Duodenal mucosa (tissue), 2 donors: ENCODE results near the gene SVOPL.

Source experiments
- H3K27ac ChIP-seq: one replicate; pipeline ENCODE4 v1.7.0; 2013; ENCODE audit warnings: low read depth, low read length
- H3K27me3 ChIP-seq, 2 donors: one replicate each; pipeline ENCODE4 v1.7.0; 2013; ENCODE audit warnings: low read length in 2 of 2, control low read depth in 1 of 2; ENCODE audit not compliant: insufficient read depth in 2 of 2, control insufficient read depth in 1 of 2
- H3K36me3 ChIP-seq, 2 donors: one replicate each; pipeline ENCODE4 v1.7.0; 2013; ENCODE audit warnings: low read length in 2 of 2, control low read depth in 1 of 2; ENCODE audit not compliant: insufficient read depth in 2 of 2, control insufficient read depth in 1 of 2
- H3K4me1 ChIP-seq, 2 donors: one replicate each; pipeline ENCODE4 v1.7.0; 2013; ENCODE audit warnings: low read length in 2 of 2, control low read depth in 1 of 2; ENCODE audit not compliant: insufficient read depth in 2 of 2, control insufficient read depth in 1 of 2
- H3K4me3 ChIP-seq, 2 donors: one replicate each; pipeline ENCODE4 v1.7.0; 2013; ENCODE audit warnings: low read length in 2 of 2, low read depth in 1 of 2
- H3K9ac ChIP-seq, 2 donors: one replicate each; pipeline ENCODE4 v1.7.0; 2013; ENCODE audit warnings: low read length in 2 of 2, low read depth in 1 of 2
- H3K9me3 ChIP-seq, 2 donors: one replicate each; pipeline ENCODE4 v1.7.0; 2013; ENCODE audit warnings: low read length in 2 of 2, control low read depth in 1 of 2; ENCODE audit not compliant: control insufficient read depth in 1 of 2

SVOPL gene

GRCh38 chr7:138613630-138614029 is 87.5 kb downstream of the SVOPL start:
- Histone ChIP-seq H3K27me3 (no peaks in the 10 kb centered on the region), H3K4me3 (no peak overlapping the region), H3K27ac (no peak overlapping the region), H3K9ac (no peak overlapping the region), H3K4me1 (no peaks in the 10 kb centered on the region), H3K9me3 (no peaks in the 10 kb centered on the region), H3K36me3 (no peaks in the 10 kb centered on the region)

DNA sequence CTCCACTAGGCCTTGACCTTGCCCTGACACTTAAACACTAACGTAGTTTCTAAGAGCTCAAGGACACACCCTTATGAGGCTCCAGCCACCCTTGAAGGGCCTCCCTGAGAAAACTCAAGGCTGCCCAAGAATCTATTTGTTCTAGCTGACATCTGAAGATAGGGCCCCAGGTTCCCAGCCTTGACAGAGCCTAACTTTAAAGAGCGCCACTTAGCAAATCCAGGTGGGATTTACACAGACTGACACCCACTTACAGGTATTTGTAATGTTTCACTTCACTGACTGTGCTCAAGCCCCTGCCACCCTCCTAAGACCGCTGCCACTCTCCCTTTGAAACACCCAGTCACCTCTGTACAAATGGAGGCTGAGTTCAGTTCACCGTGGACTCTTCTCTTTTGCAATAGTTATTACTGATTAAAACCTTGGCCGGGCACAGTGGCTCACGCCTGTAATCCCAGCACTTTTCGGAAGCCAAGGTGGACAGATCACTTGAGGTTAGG is 90.4 kb downstream of the SVOPL start:
- no peak overlapping the region for H3K9ac ChIP-seq
- H3K4me1 ChIP-seq = no peaks in the 10 kb centered on the region
- peaks cover 0 to 3% of the 10 kb centered on the region in 2 donors for H3K9me3 ChIP-seq
- no peak overlapping the region for H3K27ac ChIP-seq
- H3K4me3 ChIP-seq = no peak overlapping the region
- H3K27me3 ChIP-seq = no peaks in the 10 kb centered on the region
- H3K36me3 ChIP-seq = no peaks in the 10 kb centered on the region

DNA sequence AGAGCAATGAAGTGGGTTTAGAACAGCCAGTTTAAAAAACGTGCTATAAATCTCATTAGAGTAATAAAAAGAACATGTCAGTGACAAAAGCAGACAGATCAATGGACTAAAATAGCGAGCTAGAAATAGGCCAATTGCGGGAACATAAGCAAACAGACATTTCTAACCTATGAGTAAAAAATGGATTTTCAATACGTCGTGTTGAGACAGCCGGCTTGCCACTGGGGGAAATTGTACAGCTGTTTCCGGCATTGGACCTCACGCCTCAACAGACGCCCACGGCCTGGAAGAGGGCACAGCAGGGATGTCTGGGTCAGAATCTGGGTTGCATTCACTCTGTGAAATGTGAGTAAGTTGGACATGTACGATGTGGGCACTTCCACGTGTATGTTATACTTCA is 92.9 kb downstream of the SVOPL start:
- no peak overlapping the region for H3K4me3 ChIP-seq
- H3K36me3 ChIP-seq = no peaks in the 10 kb centered on the region
- H3K27ac ChIP-seq = no peak overlapping the region
- H3K9ac ChIP-seq = no peak overlapping the region
- H3K27me3 ChIP-seq = no peaks in the 10 kb centered on the region
- no peaks in the 10 kb centered on the region for H3K4me1 ChIP-seq
- peaks cover 0 to 3% of the 10 kb centered on the region in 2 donors for H3K9me3 ChIP-seq

DNA sequence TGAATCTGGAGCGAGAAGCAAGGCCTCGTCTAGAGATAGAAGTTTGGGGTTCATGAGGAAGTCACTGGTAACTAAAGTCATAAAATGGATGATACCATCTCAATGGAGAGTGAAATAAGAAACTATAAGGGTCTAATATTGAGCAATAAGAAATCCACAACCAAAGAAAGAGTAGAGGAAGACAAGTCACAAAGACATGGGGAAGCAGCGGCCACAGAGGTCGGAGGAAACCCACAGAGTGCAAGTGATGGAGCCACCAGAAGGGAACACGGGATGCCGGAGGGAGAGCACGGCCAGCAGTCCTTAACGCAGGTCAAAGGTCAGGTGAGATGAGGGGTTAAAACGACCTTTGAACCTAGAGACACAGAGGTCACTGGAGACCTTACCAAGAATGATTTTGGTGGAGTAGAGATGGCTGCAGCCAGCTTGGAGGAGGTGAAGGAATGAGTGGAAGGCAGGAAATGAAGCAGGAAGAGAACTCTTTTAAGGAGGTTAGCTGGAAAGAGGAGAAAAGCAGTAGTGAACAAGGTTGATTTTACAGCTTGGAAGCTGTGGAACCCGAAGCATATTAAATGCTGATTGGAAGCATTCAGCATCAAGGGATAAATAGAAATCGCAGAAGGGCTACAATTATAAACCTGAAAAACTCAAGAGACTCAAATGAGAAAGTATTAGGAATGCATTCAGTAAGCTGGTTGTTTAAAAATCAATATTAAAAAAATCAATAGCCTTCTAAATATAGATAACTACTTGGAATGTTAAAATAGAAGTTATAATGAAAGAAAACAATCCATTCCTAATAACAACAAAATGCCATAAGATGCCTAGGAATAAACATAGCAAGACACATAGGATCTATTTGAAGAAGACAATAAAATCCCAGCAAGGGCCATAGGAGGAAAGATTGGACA is 93.7 kb downstream of the SVOPL start:
- H3K36me3 ChIP-seq = no peaks in the 10 kb centered on the region
- H3K27ac ChIP-seq = no peak overlapping the region
- peaks cover 0 to 3% of the 10 kb centered on the region in 2 donors for H3K9me3 ChIP-seq
- no peaks in the 10 kb centered on the region for H3K4me1 ChIP-seq
- no peak overlapping the region for H3K9ac ChIP-seq
- no peak overlapping the region for H3K4me3 ChIP-seq
- no peaks in the 10 kb centered on the region for H3K27me3 ChIP-seq

GRCh38 chr7:138606236-138606635 is 94.9 kb downstream of the SVOPL start:
- H3K9ac ChIP-seq = no peak overlapping the region
- H3K4me1 ChIP-seq = no peaks in the 10 kb centered on the region
- H3K9me3 ChIP-seq = peaks cover 0 to 3% of the 10 kb centered on the region in 2 donors
- H3K27ac ChIP-seq = no peak overlapping the region
- H3K36me3 ChIP-seq = no peaks in the 10 kb centered on the region
- H3K27me3 ChIP-seq = no peaks in the 10 kb centered on the region
- no peak overlapping the region for H3K4me3 ChIP-seq

DNA sequence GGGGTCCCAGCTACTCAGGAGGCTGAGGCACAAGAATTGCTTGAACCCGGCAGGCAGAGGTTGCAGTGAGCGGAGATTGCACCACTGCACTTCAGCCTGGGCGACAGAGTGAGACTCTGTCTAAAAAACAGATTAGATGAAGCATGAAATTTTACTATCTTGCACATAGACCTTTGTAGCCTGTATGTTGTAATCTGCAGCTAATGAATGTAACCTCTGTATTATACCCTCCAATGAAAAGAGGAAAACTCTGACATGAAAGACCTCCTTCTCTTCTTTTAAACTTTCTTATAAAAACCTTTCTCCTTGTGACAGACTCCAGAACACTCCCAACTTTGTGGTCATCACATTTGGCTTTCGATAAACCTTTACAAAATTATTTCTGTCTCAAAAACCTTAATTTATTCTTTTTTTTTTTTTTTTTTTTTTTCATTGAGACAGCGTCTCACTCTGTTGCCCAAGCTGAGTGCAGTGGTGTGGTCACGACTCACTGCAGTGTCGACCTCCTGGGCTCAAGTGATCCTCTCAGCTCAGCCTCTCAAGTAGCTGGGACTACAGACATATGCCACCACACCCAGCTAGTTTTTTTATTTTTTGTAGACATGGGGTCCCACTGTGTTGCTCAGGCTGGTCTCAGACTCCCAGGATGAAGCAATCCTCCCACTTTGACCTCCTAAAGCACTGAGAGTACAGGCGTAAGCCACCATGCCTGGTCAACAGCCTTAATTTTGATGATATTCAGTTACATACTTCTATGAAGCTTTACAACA is 97.4 kb downstream of the SVOPL start:
- no peaks in the 10 kb centered on the region for H3K36me3 ChIP-seq
- no peaks in the 10 kb centered on the region for H3K27me3 ChIP-seq
- H3K4me1 ChIP-seq = no peaks in the 10 kb centered on the region
- no peak overlapping the region for H3K4me3 ChIP-seq
- peaks cover 0 to 3% of the 10 kb centered on the region in 2 donors for H3K9me3 ChIP-seq
- H3K9ac ChIP-seq = no peak overlapping the region
- H3K27ac ChIP-seq = no peak overlapping the region

DNA sequence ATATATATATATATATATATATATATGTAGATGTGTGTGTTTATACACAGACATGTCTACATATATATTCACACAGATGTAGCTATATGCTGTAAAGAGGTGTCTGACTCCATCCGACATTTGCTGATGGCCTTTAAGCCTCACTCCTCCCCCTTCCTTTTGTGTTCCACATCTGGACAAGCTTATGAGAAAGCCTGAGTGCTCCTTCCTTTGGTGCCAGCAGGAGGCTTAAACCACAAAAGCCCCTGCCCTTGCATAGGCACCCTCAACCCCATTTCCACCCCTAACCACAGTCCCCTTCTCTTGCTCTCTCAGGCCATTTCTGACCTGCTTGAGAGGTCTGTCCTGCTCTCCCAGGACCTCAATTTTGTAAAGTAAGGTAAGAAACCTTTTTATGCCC is 98.7 kb downstream of the SVOPL start:
- H3K4me1 ChIP-seq = no peaks in the 10 kb centered on the region
- H3K9me3 ChIP-seq = peaks cover 0 to 3% of the 10 kb centered on the region in 2 donors
- no peaks in the 10 kb centered on the region for H3K27me3 ChIP-seq
- no peak overlapping the region for H3K9ac ChIP-seq
- H3K4me3 ChIP-seq = no peak overlapping the region
- no peak overlapping the region for H3K27ac ChIP-seq
- H3K36me3 ChIP-seq = no peaks in the 10 kb centered on the region

DNA sequence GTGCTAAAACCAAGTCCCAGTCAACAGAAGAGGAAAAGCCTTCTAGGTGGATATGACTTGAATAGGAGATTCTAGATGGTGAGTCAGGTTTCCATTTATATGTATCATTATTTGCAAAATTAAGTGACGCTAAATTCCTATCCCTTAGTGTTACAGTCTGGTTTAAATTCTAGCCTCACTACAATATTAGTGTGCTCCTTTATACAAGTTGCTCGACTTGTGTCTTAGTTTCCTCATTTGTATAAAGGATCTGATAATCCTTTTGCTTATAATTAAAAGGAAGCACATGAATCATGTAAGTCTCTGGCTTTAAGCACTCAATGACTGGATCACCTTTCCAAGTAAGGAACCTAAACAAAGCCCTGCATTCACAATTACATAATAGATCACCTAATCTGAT is 105.7 kb downstream of the SVOPL start:
- Histone ChIP-seq H3K9ac (no peak overlapping the region), H3K27me3 (no peaks in the 10 kb centered on the region), H3K4me1 (no peaks in the 10 kb centered on the region), H3K4me3 (no peak overlapping the region), H3K9me3 (no peaks in the 10 kb centered on the region), H3K36me3 (no peaks in the 10 kb centered on the region), H3K27ac (no peak overlapping the region)

DNA sequence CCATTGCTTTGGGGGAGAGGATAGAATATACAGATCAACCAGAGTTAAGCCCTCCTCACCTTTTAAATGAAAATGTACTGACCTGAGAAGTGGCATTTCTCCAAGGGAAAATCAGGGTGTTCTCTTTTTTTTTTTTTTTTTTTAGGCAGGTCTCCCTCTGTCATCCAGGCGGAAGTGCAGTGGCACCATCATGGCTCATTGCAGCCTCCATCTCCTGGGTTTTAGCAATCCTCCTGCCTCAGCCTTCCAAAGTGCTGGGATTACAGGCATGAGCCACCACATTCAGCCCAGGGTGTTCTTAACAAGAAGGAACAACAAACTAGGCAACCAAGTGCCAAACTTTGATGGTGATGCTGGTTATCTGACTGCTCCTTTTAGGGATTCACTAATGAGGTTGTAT is 111.0 kb downstream of the SVOPL start:
- no peak overlapping the region for H3K9ac ChIP-seq
- H3K27me3 ChIP-seq = no peaks in the 10 kb centered on the region
- H3K4me3 ChIP-seq = no peak overlapping the region
- no peaks in the 10 kb centered on the region for H3K4me1 ChIP-seq
- H3K36me3 ChIP-seq = peaks cover 0 to 6% of the 10 kb centered on the region in 2 donors
- H3K9me3 ChIP-seq = no peaks in the 10 kb centered on the region
- no peak overlapping the region for H3K27ac ChIP-seq

DNA sequence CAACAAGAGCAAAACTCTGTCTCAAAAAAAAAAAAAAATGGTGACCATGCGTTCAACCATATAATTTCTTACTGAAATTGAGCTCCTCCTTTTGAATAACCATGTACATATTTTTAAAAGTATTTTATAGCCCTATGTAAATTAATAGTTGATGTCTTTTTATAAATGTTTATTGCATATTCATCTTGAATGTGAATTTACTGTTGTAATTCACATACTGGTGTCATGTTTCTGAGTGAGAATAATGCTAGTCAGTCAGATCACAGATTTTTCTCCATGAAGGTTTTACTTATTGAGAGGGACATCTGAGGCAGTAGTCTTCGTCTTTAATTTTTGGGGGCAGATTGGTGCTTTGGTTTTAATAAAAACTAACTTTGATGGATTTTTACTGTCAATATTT is 112.2 kb downstream of the SVOPL start:
- peaks cover 3 to 16% of the 10 kb centered on the region in 2 donors for H3K36me3 ChIP-seq
- no peaks in the 10 kb centered on the region for H3K4me1 ChIP-seq
- H3K27ac ChIP-seq = no peak overlapping the region
- H3K9ac ChIP-seq = no peak overlapping the region
- no peak overlapping the region for H3K4me3 ChIP-seq
- H3K9me3 ChIP-seq = no peaks in the 10 kb centered on the region
- no peaks in the 10 kb centered on the region for H3K27me3 ChIP-seq
